Measurements from ENCODE around the gene MIGA2. TPM values are rescaled to one million over a fixed set of nuclear protein-coding genes. Genes with fewer than 3 reads are reported as not detected.

Gene MIGA2
- total and polyA plus RNA-seq, 9 of the 15 experiments (the other 6 are each of a cell fraction or from before 2014, with no cell fraction given): 0.15 to 54.1 (median 18.0) TPM

DNA sequence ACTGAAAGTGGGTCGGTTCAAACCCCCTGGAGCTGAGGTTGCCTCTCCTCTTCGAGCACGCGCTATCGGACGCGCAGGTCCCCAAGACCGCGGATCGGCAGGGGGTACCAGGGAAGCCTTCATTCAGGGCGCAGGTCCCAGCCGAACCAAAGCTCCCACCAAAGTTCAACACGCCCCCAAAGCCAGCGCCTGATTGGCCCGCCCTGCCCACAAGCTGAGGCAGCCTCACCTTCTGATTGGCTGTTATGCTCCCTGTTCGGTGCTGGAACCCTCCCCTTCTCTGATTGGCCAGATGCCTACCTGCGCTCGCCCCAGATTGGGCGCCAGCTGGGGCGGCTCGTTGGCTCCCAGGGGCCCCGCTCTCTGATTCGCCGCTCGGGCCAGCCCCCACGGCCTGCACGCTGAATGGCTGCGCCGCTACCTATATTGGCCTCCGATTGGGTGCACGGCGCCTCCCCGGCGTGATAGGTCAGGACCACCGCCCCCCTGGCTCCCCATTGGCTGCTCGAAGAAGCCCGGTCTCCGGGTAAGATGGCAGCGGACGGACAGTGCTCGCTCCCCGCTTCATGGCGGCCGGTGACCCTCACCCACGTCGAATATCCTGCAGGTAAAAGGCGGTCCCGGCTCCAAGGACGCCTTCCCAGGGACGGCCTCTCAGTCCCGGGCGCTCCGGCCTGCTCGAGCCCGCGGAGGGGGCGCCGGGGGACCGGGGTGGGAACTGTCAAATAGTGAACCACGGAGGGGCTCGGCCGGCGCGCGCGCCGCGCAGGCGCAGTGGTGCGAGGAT, 44.4 kb downstream of the MIGA2 start, which contains the start of gene DOLPP1:
TSS of gene DOLPP1 (plus strand) at position 511 of the 787 bp plus-strand sequence. CDS start at position 532, 21 bp downstream.
- peaks cover 4 to 48% of the 10 kb centered on the region in 2 experiments; a peak in 4 of 5 replicates for H3K4me1 ChIP-seq (replicated peaks in 1 of 2; ENCODE audit: control insufficient read depth in 2 of 2, insufficient read depth in 2 of 2, low read length in 2 of 2)
- H3K9ac ChIP-seq (ENCODE audit: insufficient read depth in 1 of 2, low read depth in 2 of 2, low read length in 2 of 2): peak within 1 kb of the TSS; percentile 88 to 92
- no peaks in the 10 kb centered on the region; the same call in 1 of the 2 replicates for H4K20me1 ChIP-seq (replicated peaks; ENCODE audit: control insufficient read depth, insufficient read depth, low read length)
- H3K27me3 ChIP-seq (ENCODE audit: control insufficient read depth in 2 of 2, insufficient read depth in 2 of 2, low read length in 2 of 2): no peaks in the 10 kb centered on the region
- H3K36me3 ChIP-seq (ENCODE audit: control insufficient read depth, insufficient read depth, low read length): peaks cover 35% of the 10 kb centered on the region; the same call in 2 of the 3 replicates
- no TSS peak for BruUV-seq (replicated peaks)
- H3K27ac ChIP-seq (ENCODE audit: extremely low read depth, low read depth, low read length): peak within 1 kb of the TSS; percentile 79
- ATAC-seq (peak; percentile 98), FAIRE-seq (peak; percentile 99), DNase-seq (ENCODE audit: extremely low read depth in 1 of 4, low spot score in 3 of 4) (peak; percentile 99 to 100 (median 100))
- no peaks in the 10 kb centered on the region for H3K9me3 ChIP-seq (replicated peaks; ENCODE audit: control insufficient read depth, insufficient read depth, low read depth, low read length)
- 1% methylated on average over 59 of the region's 70 CpGs for WGBS (ENCODE audit: insufficient coverage, low coverage, missing lambda C conversion rate)
- H3K9me1 ChIP-seq (ENCODE audit: control insufficient read depth, insufficient read depth, low read length): no peaks in the 10 kb centered on the region
- intact Hi-C loops (cut with micrococcal nuclease): loop anchor here (5.0 kb wide), 1 partner anchor 43 kb away; the partner anchor contains the start of gene MIGA2
- ChIA-PET CTCF (ENCODE audit: low intra/inter-chr PET ratio) (no interaction called here), POLR2A (interaction anchor here (0.6 to 2.2 kb wide), 16 partner anchors 8 to 1211 kb away, joined by 3 to 7 read pairs (median 3); no protein-coding TSS in a partner anchor)
- H3K4me2 ChIP-seq (ENCODE audit: insufficient read depth, low read length): peak within 1 kb of the TSS; percentile 91
- peak within 1 kb of the TSS; percentile 67 for H3K4me3 ChIP-seq
- peaks cover 47% of the 10 kb centered on the region for H3K79me2 ChIP-seq (ENCODE audit: control insufficient read depth, insufficient read depth, low read length)
- H2AFZ ChIP-seq (ENCODE audit: low read depth, low read length): peak within 1 kb of the TSS; percentile 95
- in situ Hi-C loops (cut with MboI): no loop called here
- 0 out of 2 replicates have a peak, but pooled peaks have one; percentile 28 for TF ChIP-seq HDGF (IDR thresholded peaks at IDR 0.05)
- TF ChIP-seq, protein P1, sequence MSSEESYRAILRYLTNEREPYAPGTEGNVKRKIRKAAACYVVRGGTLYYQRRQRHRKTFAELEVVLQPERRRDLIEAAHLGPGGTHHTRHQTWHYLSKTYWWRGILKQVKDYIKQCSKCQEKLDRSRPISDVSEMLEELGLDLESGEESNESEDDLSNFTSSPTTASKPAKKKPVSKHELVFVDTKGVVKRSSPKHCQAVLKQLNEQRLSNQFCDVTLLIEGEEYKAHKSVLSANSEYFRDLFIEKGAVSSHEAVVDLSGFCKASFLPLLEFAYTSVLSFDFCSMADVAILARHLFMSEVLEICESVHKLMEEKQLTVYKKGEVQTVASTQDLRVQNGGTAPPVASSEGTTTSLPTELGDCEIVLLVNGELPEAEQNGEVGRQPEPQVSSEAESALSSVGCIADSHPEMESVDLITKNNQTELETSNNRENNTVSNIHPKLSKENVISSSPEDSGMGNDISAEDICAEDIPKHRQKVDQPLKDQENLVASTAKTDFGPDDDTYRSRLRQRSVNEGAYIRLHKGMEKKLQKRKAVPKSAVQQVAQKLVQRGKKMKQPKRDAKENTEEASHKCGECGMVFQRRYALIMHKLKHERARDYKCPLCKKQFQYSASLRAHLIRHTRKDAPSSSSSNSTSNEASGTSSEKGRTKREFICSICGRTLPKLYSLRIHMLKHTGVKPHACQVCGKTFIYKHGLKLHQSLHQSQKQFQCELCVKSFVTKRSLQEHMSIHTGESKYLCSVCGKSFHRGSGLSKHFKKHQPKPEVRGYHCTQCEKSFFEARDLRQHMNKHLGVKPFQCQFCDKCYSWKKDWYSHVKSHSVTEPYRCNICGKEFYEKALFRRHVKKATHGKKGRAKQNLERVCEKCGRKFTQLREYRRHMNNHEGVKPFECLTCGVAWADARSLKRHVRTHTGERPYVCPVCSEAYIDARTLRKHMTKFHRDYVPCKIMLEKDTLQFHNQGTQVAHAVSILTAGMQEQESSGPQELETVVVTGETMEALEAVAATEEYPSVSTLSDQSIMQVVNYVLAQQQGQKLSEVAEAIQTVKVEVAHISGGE (CRISPR knock-in tag; IDR thresholded peaks at IDR 0.05): peak in 2 of 3 experiments; percentile 67 to 93; a peak in 4 of 6 replicates
- TF ChIP-seq RB1 (IDR thresholded peaks at IDR 0.05; ENCODE audit: low read depth): peak; percentile 69; the same call in 1 of the 2 replicates
- TF ChIP-seq, protein P2, sequence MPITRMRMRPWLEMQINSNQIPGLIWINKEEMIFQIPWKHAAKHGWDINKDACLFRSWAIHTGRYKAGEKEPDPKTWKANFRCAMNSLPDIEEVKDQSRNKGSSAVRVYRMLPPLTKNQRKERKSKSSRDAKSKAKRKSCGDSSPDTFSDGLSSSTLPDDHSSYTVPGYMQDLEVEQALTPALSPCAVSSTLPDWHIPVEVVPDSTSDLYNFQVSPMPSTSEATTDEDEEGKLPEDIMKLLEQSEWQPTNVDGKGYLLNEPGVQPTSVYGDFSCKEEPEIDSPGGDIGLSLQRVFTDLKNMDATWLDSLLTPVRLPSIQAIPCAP (CRISPR knock-in tag; IDR thresholded peaks at IDR 0.05; ENCODE audit: borderline replicate concordance): no peak
- TF ChIP-seq DMBX1 (CRISPR knock-in tag; IDR thresholded peaks at IDR 0.05; ENCODE audit: borderline replicate concordance): peak; percentile 85; the same call in 1 of the 2 replicates
- TF ChIP-seq MCM5 (IDR thresholded peaks at IDR 0.05; ENCODE audit: low read depth): no peak
- TF ChIP-seq HNRNPLL (IDR thresholded peaks at IDR 0.05; ENCODE audit: low read depth, low read length, poor library complexity, severe bottlenecking): no peak
- no peak for TF ChIP-seq ZNF143 (CRISPR knock-in tag; IDR thresholded peaks at IDR 0.05)
- TF ChIP-seq ZNF785 (CRISPR knock-in tag; IDR thresholded peaks at IDR 0.05): no peak
- no peak for TF ChIP-seq PPARD (CRISPR knock-in tag; IDR thresholded peaks at IDR 0.05)
- 0 out of 2 replicates have a peak, but pooled peaks have one; percentile 48 for TF ChIP-seq ZNF444 (CRISPR knock-in tag; IDR thresholded peaks at IDR 0.05)
- no peak for TF ChIP-seq TAF15 (IDR thresholded peaks at IDR 0.05; ENCODE audit: low read depth, low read length)
- TF ChIP-seq NR2C2 (CRISPR knock-in tag; IDR thresholded peaks at IDR 0.05): no peak
- peak; percentile 69 for TF ChIP-seq NR2C2 (tag; IDR thresholded peaks at IDR 0.05)
- peak; percentile 64; the same call in 1 of the 2 replicates for TF ChIP-seq CC2D1A (IDR thresholded peaks at IDR 0.05)
- no peak for TF ChIP-seq ZNF699 (CRISPR knock-in tag; IDR thresholded peaks at IDR 0.05; ENCODE audit: insufficient replicate concordance)
